A673 (cell line): ENCODE data around the gene ZNF805. TPM values are rescaled to one million over a fixed set of nuclear protein-coding genes. Genes with fewer than 3 reads are reported as not detected.

Experiments
- BruUV-seq: library from RNA; stranded (reverse); fragments of 400-500 nt; replicated peaks from 2 replicates; lab custom pipeline; 2021; lab: Mats Ljungman, UMichigan
- CTCF ChIA-PET: fragments of 300-600 bp; sonication (Branson Sonifier 250); formaldehyde crosslinking; loops from one replicate; lab custom pipeline; 2022; ENCODE audit warnings: antibody characterized with exemption; lab: Charles Lee
- POLR2A ChIA-PET: fragments of 300-600 bp; sonication (Branson Sonifier 250); formaldehyde crosslinking; loops from one replicate; lab custom pipeline; 2022; ENCODE audit warnings: antibody characterized with exemption; ENCODE audit not compliant: low non-redundant PET; lab: Charles Lee
- DNase-seq: peaks from one replicate; pipeline ENCODE4 v3.0.0-alpha.2; 2015; ENCODE audit warnings: low spot score
- H3K27ac ChIP-seq: fragments of 200-600 bp; sonication (generic); 2 replicates; pipeline ENCODE4 v1.5.1; 2016; ENCODE audit warnings: mixed run types, low read depth, mild to moderate bottlenecking, mixed read lengths, antibody characterized with exemption, low read length; ENCODE audit not compliant: poor library complexity, severe bottlenecking
- H3K27me3 ChIP-seq: fragments of 200-600 bp; sonication (generic); replicated peaks from 2 replicates; pipeline ENCODE4 v1.6.1; 2017; ENCODE audit warnings: mixed run types, low read depth, mild to moderate bottlenecking, mixed read lengths, antibody characterized with exemption, low read length; ENCODE audit not compliant: insufficient read depth, poor library complexity
- H3K36me3 ChIP-seq: fragments of 200-600 bp; sonication (generic); 2 replicates; pipeline ENCODE4 v1.6.1; 2016; ENCODE audit warnings: mixed run types, mild to moderate bottlenecking, mixed read lengths, antibody characterized with exemption, low read length; ENCODE audit not compliant: insufficient read depth, poor library complexity, severe bottlenecking
- H3K4me1 ChIP-seq: fragments of 200-600 bp; sonication (generic); 2 replicates; pipeline ENCODE4 v1.6.1; 2017; ENCODE audit warnings: mixed run types, mild to moderate bottlenecking, mixed read lengths, antibody characterized with exemption, low read length; ENCODE audit not compliant: insufficient read depth, poor library complexity, severe bottlenecking
- H3K4me3 ChIP-seq: fragments of 200-600 bp; sonication (generic); 2 replicates; pipeline ENCODE4 v1.5.1; 2016; ENCODE audit warnings: low read depth, mixed run types, mild to moderate bottlenecking, mixed read lengths, low read length; ENCODE audit not compliant: poor library complexity, severe bottlenecking
- H3K9me3 ChIP-seq: fragments of 200-600 bp; sonication (generic); 2 replicates; pipeline ENCODE4 v1.6.1; 2016; ENCODE audit warnings: mixed run types, low read depth, mild to moderate bottlenecking, mixed read lengths, antibody characterized with exemption, low read length; ENCODE audit not compliant: poor library complexity, severe bottlenecking
- CTCF ChIP-seq: fragments of 300-800, 200-600 bp; sonication (generic); conservative IDR thresholded peaks from 2 replicates; pipeline ENCODE4 v1.5.1; 2017; ENCODE audit warnings: low read depth, mild to moderate bottlenecking, antibody characterized with exemption, low read length, moderate library complexity, mixed read lengths
- EZH2 ChIP-seq: fragments of 200-600 bp; sonication (generic); IDR thresholded peaks from 2 replicates; pipeline ENCODE4 v1.6.1; 2017; ENCODE audit warnings: borderline replicate concordance, low read depth, mild to moderate bottlenecking, mixed read lengths, antibody characterized with exemption, low read length; ENCODE audit not compliant: poor library complexity, severe bottlenecking
- intact Hi-C: fragments of 100-400 bp; cut with micrococcal nuclease; formaldehyde crosslinking; loops from one replicate; pipeline ENCODE4 v1.10.0; 2022; ENCODE audit not compliant: unreplicated experiment
- total RNA-seq: library from RNA; stranded (reverse); gene quantifications from 2 replicates; pipeline ENCODE4 v1.2.3, GENCODE V29; 2021

The ZNF805 gene
- total RNA-seq, 1 experiment from 2014 or later: 14.7 TPM

GRCh38 chr19:57210381-57210780 lies 30.1 kb upstream of the ZNF805 start:
- Histone ChIP-seq H3K27ac (no peak overlapping the region), H3K27me3 (no peaks in the 10 kb centered on the region), H3K36me3 (peaks cover 65% of the 10 kb centered on the region), H3K4me1 (no peaks in the 10 kb centered on the region), H3K9me3 (no peaks in the 10 kb centered on the region), H3K4me3 (no peak overlapping the region)
- intact Hi-C loops: no loop called here
- ChIA-PET POLR2A (no interaction called here), CTCF (no interaction called here)
- TF ChIP-seq CTCF (no peak), EZH2 (no peak)
- BruUV-seq: no TSS peak
- no peak for DNase-seq

GRCh38 chr19:57212109-57212508 lies 28.3 kb upstream of the ZNF805 start:
- ChIA-PET CTCF (no interaction called here), POLR2A (no interaction called here)
- Histone ChIP-seq H3K4me3 (no peak overlapping the region), H3K4me1 (no peaks in the 10 kb centered on the region), H3K36me3 (peaks cover 59% of the 10 kb centered on the region), H3K9me3 (no peaks in the 10 kb centered on the region), H3K27ac (no peak overlapping the region), H3K27me3 (no peaks in the 10 kb centered on the region)
- TF ChIP-seq CTCF (no peak), EZH2 (no peak)
- DNase-seq: no peak
- intact Hi-C loops: no loop called here
- BruUV-seq: no TSS peak

- no peaks in the 10 kb centered on the region for H3K9me3 ChIP-seq
- H3K27ac ChIP-seq: no peak overlapping the region
- DNase-seq: no peak
- H3K36me3 ChIP-seq: no peaks in the 10 kb centered on the region
- intact Hi-C loops: no loop called here
- no peaks in the 10 kb centered on the region for H3K27me3 ChIP-seq
- no peak overlapping the region for H3K4me3 ChIP-seq
- ChIA-PET POLR2A (no interaction called here), CTCF (no interaction called here)
- BruUV-seq: no TSS peak
- H3K4me1 ChIP-seq: no peaks in the 10 kb centered on the region
- TF ChIP-seq CTCF: no peak
- TF ChIP-seq EZH2: no peak
Measured at GRCh38 chr19:57227502-57227901, 12.9 kb upstream of the ZNF805 start.
